HEK293T (cell line): Measurements from ENCODE around the gene BCAR1.

ENCODE experiments used
- BHLHE40 ChIP-seq: fragments of 450-650 bp; IDR thresholded peaks from 2 replicates; pipeline ENCODE4 v1.6.1; 2016; ENCODE audit warnings: mild to moderate bottlenecking, moderate library complexity, borderline replicate concordance
- ELF4 ChIP-seq: fragments of 450-650 bp; IDR thresholded peaks from 2 replicates; pipeline ENCODE4 v1.6.1; 2017; ENCODE audit warnings: antibody characterized with exemption
- FOXA1 ChIP-seq: fragments of 450-650 bp; IDR thresholded peaks from 2 replicates; pipeline ENCODE4 v1.6.1; 2016; ENCODE audit warnings: mild to moderate bottlenecking
- FOXK2 ChIP-seq: fragments of 450-650 bp; IDR thresholded peaks from 2 replicates; pipeline ENCODE4 v1.6.1; 2016; ENCODE audit warnings: mild to moderate bottlenecking
- FOXM1 ChIP-seq: fragments of 450-650 bp; IDR thresholded peaks from 2 replicates; pipeline ENCODE4 v1.6.1; 2017; ENCODE audit warnings: mild to moderate bottlenecking, borderline replicate concordance
- HDGF ChIP-seq: fragments of 450-650 bp; IDR thresholded peaks from 2 replicates; pipeline ENCODE4 v1.6.1; 2017; ENCODE audit warnings: antibody characterized with exemption, borderline replicate concordance
- NFRKB ChIP-seq: fragments of 450-650 bp; IDR thresholded peaks from 2 replicates; pipeline ENCODE4 v1.6.1; 2016; ENCODE audit warnings: mild to moderate bottlenecking, moderate library complexity
- SP1 ChIP-seq: fragments of 450-650 bp; IDR thresholded peaks from 2 replicates; pipeline ENCODE4 v1.6.1; 2017
- SUZ12 ChIP-seq: fragments of 450-650 bp; IDR thresholded peaks from 2 replicates; pipeline ENCODE4 v1.6.1; 2016; ENCODE audit warnings: mild to moderate bottlenecking
- TARDBP ChIP-seq: fragments of 450-650 bp; IDR thresholded peaks from 2 replicates; pipeline ENCODE4 v1.6.1; 2016
- ZNF384 ChIP-seq: fragments of 450-650 bp; IDR thresholded peaks from 2 replicates; pipeline ENCODE4 v1.6.1; 2016
- TF ChIP-seq, protein P1 (sequence below): fragments of 450-650 bp; IDR thresholded peaks from 2 replicates; pipeline ENCODE4 v1.6.1; 2016

DNA sequence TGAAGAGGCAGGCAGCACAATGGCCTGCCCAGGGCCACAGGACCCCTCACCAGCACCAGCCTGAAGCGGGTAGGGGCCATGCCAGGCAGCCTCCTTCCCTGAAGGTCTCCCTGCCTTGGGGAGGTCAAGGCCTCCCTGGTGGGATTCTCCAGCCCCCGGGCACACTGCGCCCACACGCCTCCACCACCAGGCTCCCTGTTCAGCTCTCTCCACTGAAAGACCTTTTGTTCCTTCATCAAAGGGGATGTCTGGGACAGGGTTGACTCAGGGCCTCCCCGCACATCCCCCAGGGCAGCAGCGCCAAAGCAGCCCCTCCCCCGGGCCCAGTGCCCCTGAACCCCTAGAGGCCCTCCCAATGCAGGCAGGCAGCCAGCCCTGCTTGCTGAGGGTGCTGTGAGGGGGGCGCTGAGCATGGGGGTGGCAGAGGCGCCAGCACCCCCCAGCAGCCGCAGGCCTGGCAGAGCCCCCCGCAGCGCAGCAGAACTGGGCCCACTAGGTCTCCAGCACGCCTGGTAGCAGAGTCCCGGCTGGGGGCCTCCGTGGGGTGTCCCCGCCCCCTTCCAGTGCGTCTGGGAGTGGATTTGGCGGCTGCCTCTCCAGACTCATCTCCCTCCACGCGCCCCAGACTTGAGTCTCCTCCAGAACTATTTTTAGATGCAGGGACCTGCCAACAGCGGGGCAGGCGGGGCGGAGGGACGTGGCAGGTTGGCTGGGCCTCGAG lies 13.1 kb downstream of the BCAR1 start:
- TF ChIP-seq ELF4 (no peak), FOXK2 (no peak), NFRKB (no peak), TARDBP (no peak), SUZ12 (no peak), BHLHE40 (no peak), ZNF384 (no peak), SP1 (no peak), FOXM1 (no peak), FOXA1 (no peak), HDGF (no peak)
- TF ChIP-seq, protein P1, sequence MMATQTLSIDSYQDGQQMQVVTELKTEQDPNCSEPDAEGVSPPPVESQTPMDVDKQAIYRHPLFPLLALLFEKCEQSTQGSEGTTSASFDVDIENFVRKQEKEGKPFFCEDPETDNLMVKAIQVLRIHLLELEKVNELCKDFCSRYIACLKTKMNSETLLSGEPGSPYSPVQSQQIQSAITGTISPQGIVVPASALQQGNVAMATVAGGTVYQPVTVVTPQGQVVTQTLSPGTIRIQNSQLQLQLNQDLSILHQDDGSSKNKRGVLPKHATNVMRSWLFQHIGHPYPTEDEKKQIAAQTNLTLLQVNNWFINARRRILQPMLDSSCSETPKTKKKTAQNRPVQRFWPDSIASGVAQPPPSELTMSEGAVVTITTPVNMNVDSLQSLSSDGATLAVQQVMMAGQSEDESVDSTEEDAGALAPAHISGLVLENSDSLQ: no peak
